Calu3 (cell line): ENCODE measurements around the gene PRKCA. TPM values are rescaled to one million over a fixed set of nuclear protein-coding genes. Genes with fewer than 3 reads are reported as not detected.

Source experiments
- BruUV-seq: library from RNA; stranded (reverse); fragments of 400-500 nt; replicated peaks from 2 replicates; lab custom pipeline; 2021; lab: Mats Ljungman, UMichigan
- CTCF ChIA-PET: fragments of 300-600 bp; sonication (Branson Sonifier 250); formaldehyde crosslinking; loops from one replicate; lab custom pipeline; 2022; ENCODE audit warnings: antibody characterized with exemption; lab: Charles Lee
- DNase-seq: peaks from one replicate; pipeline ENCODE4 v3.0.0; 2022
- H3K27ac Mint-ChIP-seq: one replicate; pipeline ENCODE4 v1.8.0; 2022; ENCODE audit warnings: mixed read lengths; ENCODE audit not compliant: unreplicated experiment
- H3K27me3 Mint-ChIP-seq: one replicate; pipeline ENCODE4 v1.8.0; 2022; ENCODE audit warnings: mixed read lengths; ENCODE audit not compliant: unreplicated experiment
- H3K36me3 Mint-ChIP-seq: one replicate; pipeline ENCODE4 v1.8.0; 2022; ENCODE audit warnings: mild to moderate bottlenecking, moderate library complexity, mixed read lengths; ENCODE audit not compliant: insufficient read depth, unreplicated experiment
- H3K4me1 Mint-ChIP-seq: one replicate; pipeline ENCODE4 v1.8.0; 2022; ENCODE audit warnings: mild to moderate bottlenecking, low read depth, mixed read lengths; ENCODE audit not compliant: unreplicated experiment
- H3K4me3 Mint-ChIP-seq: one replicate; pipeline ENCODE4 v1.8.0; 2022; ENCODE audit warnings: mild to moderate bottlenecking, low read depth, moderate library complexity, mixed read lengths; ENCODE audit not compliant: unreplicated experiment
- H3K9me3 Mint-ChIP-seq: one replicate; pipeline ENCODE4 v1.8.0; 2022; ENCODE audit warnings: low read depth, mixed read lengths; ENCODE audit not compliant: unreplicated experiment
- CTCF ChIP-seq: fragments of 200-600 bp; IDR thresholded peaks from one replicate; pipeline ENCODE4 v1.8.0; 2022; ENCODE audit warnings: antibody characterized with exemption; ENCODE audit not compliant: unreplicated experiment
- intact Hi-C: fragments of 100-400 bp; cut with micrococcal nuclease; formaldehyde crosslinking; loops from one replicate; pipeline ENCODE4 v1.10.0; 2022; ENCODE audit not compliant: unreplicated experiment
- total RNA-seq: library from RNA; stranded (reverse); gene quantifications from 2 replicates; pipeline ENCODE4 v1.2.3, GENCODE V29; 2022

PRKCA gene
- total RNA-seq, 1 experiment from 2014 or later = 126 TPM

GRCh38 chr17:66538776-66539175 is 236.4 kb downstream of the PRKCA start:
- no peak overlapping the region for H3K4me3 Mint-ChIP-seq
- H3K27me3 Mint-ChIP-seq = no peaks in the 10 kb centered on the region
- no peak for DNase-seq
- peaks cover 29% of the 10 kb centered on the region for H3K4me1 Mint-ChIP-seq
- H3K27ac Mint-ChIP-seq = no peak overlapping the region
- no peak for TF ChIP-seq CTCF
- intact Hi-C loops = no loop called here
- H3K9me3 Mint-ChIP-seq = no peaks in the 10 kb centered on the region
- CTCF ChIA-PET = no interaction called here
- peaks cover 5% of the 10 kb centered on the region for H3K36me3 Mint-ChIP-seq
- BruUV-seq = no TSS peak

GRCh38 chr17:66540131-66540781 is 237.8 kb downstream of the PRKCA start:
- no peaks in the 10 kb centered on the region for H3K27me3 Mint-ChIP-seq

GRCh38 chr17:66541461-66542128 is 239.2 kb downstream of the PRKCA start:
- Mint-ChIP-seq H3K4me1 (peaks cover 34% of the 10 kb centered on the region), H3K36me3 (no peaks in the 10 kb centered on the region), H3K27me3 (no peaks in the 10 kb centered on the region), H3K27ac (no peak overlapping the region), H3K4me3 (peak overlapping the region; percentile 6), H3K9me3 (no peaks in the 10 kb centered on the region)
- no peak for DNase-seq
- intact Hi-C loops = no loop called here
- TF ChIP-seq CTCF = no peak
- CTCF ChIA-PET = interaction anchor here (0.5 to 0.6 kb wide), 2 partner anchors 22 to 173 kb away, joined by 3 to 4 read pairs; no protein-coding TSS in a partner anchor
- no TSS peak for BruUV-seq

More at GRCh38 chr17:66540131-66540781, 237.8 kb downstream of the PRKCA start:
- BruUV-seq = no TSS peak
- TF ChIP-seq CTCF = no peak
- CTCF ChIA-PET = no interaction called here
- Mint-ChIP-seq H3K27ac (no peak overlapping the region), H3K4me1 (peaks cover 29% of the 10 kb centered on the region), H3K36me3 (peaks cover 5% of the 10 kb centered on the region), H3K4me3 (no peak overlapping the region), H3K9me3 (no peaks in the 10 kb centered on the region)
- DNase-seq = no peak
- intact Hi-C loops = no loop called here

- Mint-ChIP-seq H3K4me3 (peak overlapping the region; percentile 6), H3K9me3 (no peaks in the 10 kb centered on the region), H3K4me1 (peaks cover 41% of the 10 kb centered on the region), H3K27ac (peak overlapping the region; percentile 32), H3K27me3 (no peaks in the 10 kb centered on the region), H3K36me3 (no peaks in the 10 kb centered on the region)
- TF ChIP-seq CTCF = no peak
- intact Hi-C loops = no loop called here
- DNase-seq = no peak
- CTCF ChIA-PET = no interaction called here
- BruUV-seq = no TSS peak
These were observed 239.9 kb downstream of the PRKCA start for GRCh38 chr17:66542129-66542966.
